K562 (cell line): ENCODE data around the gene GRIN1. TPM values are rescaled to one million over a fixed set of nuclear protein-coding genes. Genes with fewer than 3 reads are reported as not detected.

Experiments used
- polyA plus RNA-seq, 8 experiments: library from polyadenylated mRNA; depleted of rRNA in 4 of 8; stranded (reverse) in 5 of 8; unstranded in 3 of 8; fragments of >200 nt; fragmentation: Nextera tagmentation in 2 of 8; fragmentation: Illumina TruSeq in 1 of 8; extraction: Ambion mirVana in 2 of 8; extraction: Trizol in 1 of 8; gene quantifications; 2 replicates each; pipeline versions ENCODE4 v1.2.1 to v1.2.3, GENCODE V29; 2011 to 2014; ENCODE audit warnings: inconsistent platforms in 1 of 8, missing spikeins in 1 of 8
- total RNA-seq, 7 experiments: library from RNA; depleted of rRNA in 6 of 7; stranded (reverse); fragments of >200 nt in 6 of 7; fragmentation: Illumina TruSeq in 2 of 7; extraction: Trizol in 2 of 7; gene quantifications; 2 replicates each; pipeline versions ENCODE4 v1.2.1 to v1.2.3, GENCODE V29; 2011 to 2021; ENCODE audit warnings: low replicate concordance in 1 of 7
- TF ChIP-seq, protein P1 (sequence below), 2 experiments: fragments of 450-650 bp; formaldehyde crosslinking in 1 of 2; IDR thresholded peaks; 2 replicates each; pipeline versions ENCODE4 v1.4.0 to v1.6.1; 2014 to 2020; ENCODE audit warnings: mild to moderate bottlenecking in 2 of 2, borderline replicate concordance in 1 of 2, low read depth in 1 of 2

The GRIN1 gene
- total and polyA plus RNA-seq, 9 of the 15 experiments (the other 6 are each of a cell fraction or from before 2014, with no cell fraction given) = 0.03 to 0.35 (median 0.16) TPM; not detected in 6

GRCh38 chr9:137139468-137140150 is 655 bp downstream of the GRIN1 start (continued):
- TF ChIP-seq, protein P1, sequence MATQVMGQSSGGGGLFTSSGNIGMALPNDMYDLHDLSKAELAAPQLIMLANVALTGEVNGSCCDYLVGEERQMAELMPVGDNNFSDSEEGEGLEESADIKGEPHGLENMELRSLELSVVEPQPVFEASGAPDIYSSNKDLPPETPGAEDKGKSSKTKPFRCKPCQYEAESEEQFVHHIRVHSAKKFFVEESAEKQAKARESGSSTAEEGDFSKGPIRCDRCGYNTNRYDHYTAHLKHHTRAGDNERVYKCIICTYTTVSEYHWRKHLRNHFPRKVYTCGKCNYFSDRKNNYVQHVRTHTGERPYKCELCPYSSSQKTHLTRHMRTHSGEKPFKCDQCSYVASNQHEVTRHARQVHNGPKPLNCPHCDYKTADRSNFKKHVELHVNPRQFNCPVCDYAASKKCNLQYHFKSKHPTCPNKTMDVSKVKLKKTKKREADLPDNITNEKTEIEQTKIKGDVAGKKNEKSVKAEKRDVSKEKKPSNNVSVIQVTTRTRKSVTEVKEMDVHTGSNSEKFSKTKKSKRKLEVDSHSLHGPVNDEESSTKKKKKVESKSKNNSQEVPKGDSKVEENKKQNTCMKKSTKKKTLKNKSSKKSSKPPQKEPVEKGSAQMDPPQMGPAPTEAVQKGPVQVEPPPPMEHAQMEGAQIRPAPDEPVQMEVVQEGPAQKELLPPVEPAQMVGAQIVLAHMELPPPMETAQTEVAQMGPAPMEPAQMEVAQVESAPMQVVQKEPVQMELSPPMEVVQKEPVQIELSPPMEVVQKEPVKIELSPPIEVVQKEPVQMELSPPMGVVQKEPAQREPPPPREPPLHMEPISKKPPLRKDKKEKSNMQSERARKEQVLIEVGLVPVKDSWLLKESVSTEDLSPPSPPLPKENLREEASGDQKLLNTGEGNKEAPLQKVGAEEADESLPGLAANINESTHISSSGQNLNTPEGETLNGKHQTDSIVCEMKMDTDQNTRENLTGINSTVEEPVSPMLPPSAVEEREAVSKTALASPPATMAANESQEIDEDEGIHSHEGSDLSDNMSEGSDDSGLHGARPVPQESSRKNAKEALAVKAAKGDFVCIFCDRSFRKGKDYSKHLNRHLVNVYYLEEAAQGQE (IDR thresholded peaks at IDR 0.05; ENCODE audit: borderline replicate concordance) = no peak
- TF ChIP-seq, protein P1 (CRISPR knock-in tag; IDR thresholded peaks at IDR 0.05; ENCODE audit: low read depth) = 0 out of 2 replicates have a peak, but pooled peaks have one; percentile 12
